Amygdala (tissue), 56 donors: ENCODE results near the gene ENKUR.
"Not testable (repeated sequence)": the region's sequence is repeated elsewhere in the genome, so short reads cannot be mapped to it uniquely, and the experiment has no call there.

Experiments used
- DNase-seq, 56 donors: peaks; one replicate each; lab custom pipeline; 2025; lab: John Stamatoyannopoulos, UW

Gene ENKUR

GRCh38 chr10:25026463-25026862 lies 10.5 kb upstream of the ENKUR start:
- DNase-seq: no peak

- no peak for DNase-seq
Observed at GRCh38 chr10:25024528-25024927, 8.6 kb upstream of the ENKUR start.

GRCh38 chr10:25023278-25023677 lies 7.3 kb upstream of the ENKUR start:
- no peak for DNase-seq

DNA sequence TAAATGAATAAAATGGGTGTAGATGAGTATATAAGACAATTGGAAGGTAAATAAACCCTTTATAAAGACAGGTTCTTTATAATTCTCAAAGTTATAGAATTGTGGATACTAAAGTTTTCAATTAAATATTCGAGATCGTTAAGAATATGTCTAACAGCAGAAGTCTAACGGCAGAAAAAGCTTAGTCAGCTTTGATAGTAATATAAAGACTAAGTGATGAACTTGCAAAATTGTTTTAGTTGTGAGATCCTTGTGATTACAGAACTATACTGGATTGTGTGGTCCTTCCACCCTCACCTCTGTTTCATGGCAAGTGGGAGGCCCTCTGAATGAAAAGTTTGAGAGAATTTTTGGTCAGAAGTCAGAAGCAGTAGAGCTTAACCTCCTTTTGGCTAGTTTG lies 2.7 kb upstream of the ENKUR start:
- no peak for DNase-seq

DNA sequence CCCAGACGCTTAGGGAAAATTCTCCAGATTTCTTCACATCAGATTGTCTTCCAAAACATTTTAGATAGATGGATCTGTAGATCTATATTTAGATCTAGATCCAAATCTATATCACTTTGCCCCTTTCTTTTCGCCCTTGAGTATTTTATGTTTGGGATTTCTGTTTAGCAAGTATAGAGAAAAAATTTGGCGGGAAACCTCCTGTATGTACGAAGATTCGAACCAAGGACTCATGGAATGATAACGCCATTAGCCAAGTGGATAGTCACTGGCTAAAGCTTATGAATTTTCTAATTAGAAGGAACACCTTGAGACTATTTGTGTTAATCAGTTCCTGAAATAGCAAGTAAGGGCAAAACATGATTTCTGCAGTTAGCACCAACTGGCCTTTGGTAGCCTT lies 1.7 kb upstream of the ENKUR start:
- DNase-seq: no peak

DNA sequence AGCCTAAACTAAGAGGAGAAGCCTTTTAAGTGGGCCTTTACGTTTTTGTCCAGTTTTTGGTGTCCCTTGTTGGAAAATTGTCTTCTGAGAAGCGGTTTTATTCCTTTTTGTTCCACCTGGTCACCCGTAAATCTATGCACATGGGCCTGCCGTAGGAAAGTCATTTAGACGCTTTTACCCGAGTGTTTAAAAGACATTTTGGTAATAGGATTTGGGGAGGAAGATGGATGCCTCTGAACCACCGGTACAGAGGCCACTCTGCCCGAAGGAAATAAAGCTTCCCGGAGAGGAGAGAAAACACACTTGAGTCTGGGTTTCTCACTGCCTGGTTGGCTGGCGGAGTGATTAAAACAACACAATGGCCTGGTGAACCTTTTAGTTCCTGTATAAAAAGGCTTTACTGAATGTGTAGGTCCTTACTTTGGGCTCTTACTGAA lies 1.2 kb upstream of the ENKUR start:
- DNase-seq: peak in 13 of 56 donors; percentile 1 to 77 (median 25)

GRCh38 chr10:25016376-25017153 lies 607 bp upstream of the ENKUR start, which contains the start of gene THNSL1:
Gene THNSL1, plus strand, starts transcription at chr10:25016612. Its CDS starts 6,612 bp downstream, at chr10:25023224.
- peak; percentile 63 to 99 (median 96) for DNase-seq

DNA sequence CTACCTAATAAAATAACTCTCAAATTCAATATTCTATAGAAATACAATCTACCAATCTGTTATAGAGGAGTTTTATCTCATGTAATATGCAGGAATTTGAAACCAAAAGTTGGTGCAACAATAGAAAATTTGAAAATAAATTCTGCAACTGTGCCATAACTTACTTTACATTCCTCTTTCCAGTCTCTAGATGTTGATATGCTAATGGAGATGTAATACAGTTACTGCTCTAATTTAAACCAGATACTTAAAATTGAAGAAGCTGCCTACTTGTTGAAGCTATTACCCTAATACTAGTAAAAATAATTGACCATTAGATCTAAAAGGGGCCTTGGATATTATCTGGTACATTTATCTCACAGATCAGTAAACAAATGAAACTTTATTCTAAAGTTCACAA lies 1.4 kb downstream of the ENKUR start:
- DNase-seq: no peak

GRCh38 chr10:25011591-25011990 lies 4.4 kb downstream of the ENKUR start:
- not testable (repeated sequence) for DNase-seq

- no peak for DNase-seq
Observed at GRCh38 chr10:24998044-24998443, 17.9 kb downstream of the ENKUR start.

GRCh38 chr10:24995072-24995471 lies 20.9 kb downstream of the ENKUR start:
- DNase-seq: no peak

GRCh38 chr10:24993237-24993958 lies 22.6 kb downstream of the ENKUR start:
- DNase-seq: no peak

DNA sequence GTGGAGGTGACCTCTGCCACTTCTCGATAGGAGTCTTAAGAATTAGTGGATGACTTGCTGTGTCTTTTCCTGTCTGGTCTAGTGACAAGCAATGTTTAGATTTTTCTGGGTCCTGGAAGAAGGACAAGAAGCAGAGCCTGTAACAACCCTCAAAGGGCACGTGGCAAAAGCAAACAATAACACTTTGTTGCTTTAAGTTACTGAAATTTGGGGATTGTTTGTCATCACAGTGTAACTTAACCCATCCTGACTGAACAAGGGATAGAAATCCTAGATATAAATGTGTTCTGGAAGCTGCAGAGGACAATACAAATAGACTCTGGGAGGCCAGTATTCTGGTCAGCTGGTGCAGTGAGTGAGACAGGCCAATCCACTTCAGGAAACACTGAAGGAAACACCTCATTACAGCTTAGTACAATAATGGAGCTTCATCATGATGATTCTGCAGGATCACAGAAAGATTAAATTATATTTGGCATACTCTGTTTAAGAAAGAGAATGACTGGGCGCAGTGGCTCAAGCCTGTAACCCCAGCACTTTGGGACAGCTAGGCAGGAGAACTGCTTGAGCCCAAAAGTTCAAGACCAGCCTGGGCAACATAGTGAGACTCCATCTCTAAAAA lies 23.3 kb downstream of the ENKUR start:
- DNase-seq: no peak

GRCh38 chr10:24991298-24991697 lies 24.7 kb downstream of the ENKUR start:
- DNase-seq: no peak

DNA sequence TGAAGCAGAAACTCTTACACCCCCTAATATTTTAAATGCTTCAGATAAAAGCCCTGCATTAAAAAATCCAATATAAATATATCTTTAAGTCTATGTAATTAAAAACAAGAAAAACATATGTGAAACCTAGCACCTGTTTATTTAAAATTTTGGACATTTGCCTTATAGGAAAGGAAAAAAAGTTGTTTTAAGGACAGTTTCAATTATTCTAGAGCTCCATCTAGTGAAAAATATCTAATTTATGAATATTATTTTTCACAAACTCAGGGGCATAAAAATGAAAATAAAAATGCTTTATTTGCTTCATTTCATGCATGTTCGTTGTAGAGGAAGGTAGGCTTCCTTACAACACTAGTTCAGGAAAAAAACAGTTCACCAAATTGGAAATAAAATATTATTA lies 26.1 kb downstream of the ENKUR start:
- no peak for DNase-seq

DNA sequence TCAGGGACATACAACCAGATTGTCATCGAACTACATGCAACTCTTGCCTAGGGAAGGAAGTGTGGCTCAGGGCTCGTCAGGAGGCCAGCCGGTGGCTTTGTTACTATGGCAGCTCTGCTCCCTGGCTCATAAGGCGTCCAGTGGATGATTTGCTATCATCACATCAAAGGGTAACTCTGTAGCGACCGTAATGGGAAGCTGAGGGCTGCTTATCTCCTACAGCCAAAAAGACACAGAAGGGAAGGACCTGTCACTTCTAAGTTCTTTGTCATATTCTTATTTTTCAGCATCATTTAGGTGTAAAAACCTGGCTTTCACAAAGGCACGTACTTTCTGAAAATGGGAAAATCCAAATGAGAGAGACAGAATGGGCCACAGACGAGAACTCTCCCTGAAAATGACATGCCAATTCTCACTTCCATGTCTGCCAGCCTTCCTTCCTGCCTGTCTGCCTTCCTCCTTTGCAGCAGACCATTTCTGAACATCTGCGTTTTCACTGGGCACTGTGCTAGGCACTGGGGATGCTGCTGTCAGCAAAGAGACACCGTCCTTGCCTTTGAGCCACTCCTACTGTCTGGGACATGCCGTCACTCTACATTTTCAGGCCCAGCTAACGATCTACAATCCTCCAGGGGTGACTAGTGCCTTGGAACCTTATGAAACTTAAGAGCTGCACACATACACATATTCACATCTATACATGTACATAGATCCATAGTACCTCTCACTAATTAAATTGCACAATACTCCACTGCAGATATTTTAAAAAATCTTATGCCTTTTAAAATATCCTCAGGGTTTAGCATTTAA lies 26.9 kb downstream of the ENKUR start:
- DNase-seq: peak in 16 of 56 donors; percentile 2 to 42 (median 14)

- no peak for DNase-seq
Observed at GRCh38 chr10:24984906-24985305, 31.1 kb downstream of the ENKUR start.

- DNase-seq: no peak
Observed at GRCh38 chr10:24983946-24984345, 32.0 kb downstream of the ENKUR start.

GRCh38 chr10:24983130-24983529 lies 32.8 kb downstream of the ENKUR start:
- DNase-seq: no peak

- no peak for DNase-seq
Observed at GRCh38 chr10:24982319-24983112, 33.4 kb downstream of the ENKUR start.
